ENCODE data around the gene AQP10. TPM values are rescaled to one million over a fixed set of nuclear protein-coding genes. Genes with fewer than 3 reads are reported as not detected.
"Not testable (repeated sequence)": the region's sequence is repeated elsewhere in the genome, so short reads cannot be mapped to it uniquely, and the experiment has no call there.

Gene AQP10
- total RNA-seq = not detected in 2 replicates

- intact Hi-C loops (cut with micrococcal nuclease) = no loop called here
These were observed at the start of gene AQP10 for GRCh38 chr1:154320882-154321608. Gene AQP10, plus strand, starts transcription at chr1:154321093. Its CDS starts 63 bp downstream, at chr1:154321156.

GRCh38 chr1:154272217-154272998, 48.5 kb upstream of the AQP10 start, which contains the start of gene HAX1:
Gene HAX1, plus strand, starts transcription at chr1:154272629. Its CDS starts 95 bp downstream, at chr1:154272724.
- intact Hi-C loops (cut with micrococcal nuclease) = loop anchor here (1.0 to 10.0 kb wide), 16 partner anchors 52 to 640 kb away; partner anchors contain the start of genes ADAR, CHTOP, RPS27 and UBAP2L

DNA sequence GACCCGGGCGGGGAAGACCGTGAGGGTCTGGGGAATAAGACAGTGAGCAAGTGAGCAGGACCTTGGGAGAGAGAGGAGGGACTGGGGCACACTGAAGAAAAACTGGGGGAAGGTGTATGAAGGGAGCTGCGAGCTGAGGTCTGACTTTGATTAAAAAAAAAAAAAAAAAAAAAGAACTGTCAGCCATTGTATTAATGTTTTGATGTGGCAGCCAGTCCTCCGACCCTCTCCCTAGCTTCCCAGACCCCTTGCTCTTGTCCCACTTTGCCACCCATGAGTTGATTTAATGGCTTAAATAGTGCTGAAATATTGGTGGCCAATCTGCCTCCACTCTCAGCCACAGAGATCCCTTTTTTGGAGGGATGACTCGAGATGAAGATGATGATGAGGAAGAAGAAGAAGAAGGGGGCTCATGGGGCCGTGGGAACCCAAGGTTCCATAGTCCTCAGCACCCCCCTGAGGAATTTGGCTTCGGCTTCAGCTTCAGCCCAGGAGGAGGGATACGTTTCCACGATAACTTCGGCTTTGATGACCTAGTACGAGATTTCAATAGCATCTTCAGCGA, 47.8 kb upstream of the AQP10 start:
- intact Hi-C loops (cut with micrococcal nuclease) = loop anchor here (1.0 to 10.0 kb wide), 16 partner anchors 51 to 641 kb away; partner anchors contain the start of genes ADAR, CHTOP, RPS27 and UBAP2L

DNA sequence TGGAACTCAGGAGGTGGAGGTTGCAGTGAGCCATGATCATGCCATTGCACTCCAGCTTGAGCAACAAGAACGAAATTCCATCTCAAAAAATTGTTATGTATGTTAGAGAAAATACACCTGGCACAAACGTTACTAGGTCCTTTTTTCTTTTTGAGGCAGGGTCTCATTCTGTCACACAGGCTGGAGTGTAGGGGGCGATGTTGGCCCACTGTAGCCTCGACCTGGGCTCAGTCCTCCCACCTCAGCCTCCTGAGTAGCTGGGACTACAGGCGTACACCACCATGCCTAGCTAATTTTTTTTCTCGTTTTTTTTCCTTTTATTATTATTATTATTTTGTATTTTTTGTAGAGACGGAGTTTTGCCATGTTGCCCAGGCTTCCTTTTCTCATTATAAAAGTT, 44.1 kb upstream of the AQP10 start:
- intact Hi-C loops (cut with micrococcal nuclease) = loop anchor here (2.0 to 10.0 kb wide), 3 partner anchors 76 to 482 kb away; no protein-coding TSS in a partner anchor

GRCh38 chr1:154287591-154287990, 33.3 kb upstream of the AQP10 start:
- intact Hi-C loops (cut with micrococcal nuclease) = not testable (repeated sequence)

DNA sequence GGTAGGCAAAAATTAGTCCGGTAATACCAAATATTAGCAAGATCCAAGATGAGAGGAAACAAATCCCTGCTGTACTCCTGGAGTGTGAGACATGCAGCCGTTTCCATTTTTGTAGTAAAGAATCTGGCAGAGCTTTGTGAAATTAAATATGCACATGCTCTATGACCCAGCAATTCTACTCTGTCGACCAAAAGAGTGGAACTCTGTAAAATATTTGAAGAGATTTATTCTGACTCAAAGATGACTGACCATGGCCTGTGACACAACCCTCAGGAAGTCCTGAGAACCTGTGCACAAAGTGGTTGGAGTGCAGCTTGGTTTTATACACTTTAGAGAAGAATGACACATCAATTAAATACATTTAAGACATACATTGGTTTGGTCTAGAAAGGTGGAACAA, 32.2 kb upstream of the AQP10 start:
- intact Hi-C loops (cut with micrococcal nuclease) = no loop called here

GRCh38 chr1:154290921-154291320, 30.0 kb upstream of the AQP10 start:
- intact Hi-C loops (cut with micrococcal nuclease) = no loop called here

DNA sequence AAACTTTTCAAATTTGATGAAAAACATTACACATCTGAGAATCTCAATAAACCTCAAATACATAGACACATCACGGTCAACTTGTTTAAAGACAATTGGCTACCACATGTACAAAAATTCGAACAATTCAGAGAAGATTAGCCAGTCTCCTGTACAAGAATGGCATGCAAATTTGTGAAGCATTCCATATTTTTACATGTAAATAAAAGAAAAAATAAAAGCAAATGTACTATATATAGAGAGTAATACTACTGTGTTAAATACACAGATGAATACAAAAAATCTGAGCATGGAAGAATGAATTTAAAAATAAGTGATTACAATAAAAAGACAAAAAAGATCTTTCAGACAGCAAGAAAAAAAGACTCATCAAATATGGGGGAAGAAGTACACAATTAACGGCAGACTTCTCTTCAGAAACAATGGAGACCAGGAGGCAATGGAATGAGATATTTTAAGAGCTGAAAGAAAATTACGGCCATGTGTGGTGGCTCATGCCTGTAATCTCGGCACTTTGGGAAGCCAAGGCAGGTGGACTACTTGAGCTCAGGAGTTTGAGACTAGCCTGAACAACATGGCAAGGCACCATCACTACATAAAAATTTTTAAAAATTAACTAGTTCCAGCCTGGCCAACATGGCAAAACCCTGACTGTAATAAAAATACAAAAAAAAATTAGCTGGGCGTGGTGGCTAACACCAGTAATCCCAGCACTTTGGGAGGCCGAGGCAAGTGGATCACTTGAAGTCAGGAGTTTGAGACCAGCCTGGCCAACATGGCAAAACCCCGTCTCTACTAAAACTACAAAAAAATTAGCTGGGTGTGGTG, 25.3 kb upstream of the AQP10 start:
- intact Hi-C loops (cut with micrococcal nuclease) = no loop called here

DNA sequence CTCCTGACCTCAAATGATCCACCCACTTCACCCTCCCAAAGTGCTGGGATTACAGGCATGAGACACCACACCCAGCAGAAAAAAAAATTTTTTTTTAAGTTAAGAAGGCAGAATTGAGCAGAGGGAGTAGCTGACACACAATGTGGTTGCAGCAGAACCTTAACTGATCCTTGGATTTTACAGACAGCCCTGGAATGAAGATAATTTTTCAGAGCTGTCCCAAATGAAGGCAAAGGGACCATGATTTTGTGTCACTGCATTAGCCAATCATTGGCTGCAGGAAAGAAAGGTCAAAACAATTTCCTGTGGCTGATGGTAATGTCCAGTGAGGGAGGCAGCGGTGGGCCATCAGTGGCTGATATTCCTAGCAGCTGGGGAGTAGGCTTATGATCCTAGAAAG, 19.3 kb upstream of the AQP10 start:
- intact Hi-C loops (cut with micrococcal nuclease) = no loop called here

- intact Hi-C loops (cut with micrococcal nuclease) = no loop called here
These were observed 16.1 kb upstream of the AQP10 start for GRCh38 chr1:154304664-154305337.

GRCh38 chr1:154306151-154306550, 14.7 kb upstream of the AQP10 start:
- intact Hi-C loops (cut with micrococcal nuclease) = no loop called here

DNA sequence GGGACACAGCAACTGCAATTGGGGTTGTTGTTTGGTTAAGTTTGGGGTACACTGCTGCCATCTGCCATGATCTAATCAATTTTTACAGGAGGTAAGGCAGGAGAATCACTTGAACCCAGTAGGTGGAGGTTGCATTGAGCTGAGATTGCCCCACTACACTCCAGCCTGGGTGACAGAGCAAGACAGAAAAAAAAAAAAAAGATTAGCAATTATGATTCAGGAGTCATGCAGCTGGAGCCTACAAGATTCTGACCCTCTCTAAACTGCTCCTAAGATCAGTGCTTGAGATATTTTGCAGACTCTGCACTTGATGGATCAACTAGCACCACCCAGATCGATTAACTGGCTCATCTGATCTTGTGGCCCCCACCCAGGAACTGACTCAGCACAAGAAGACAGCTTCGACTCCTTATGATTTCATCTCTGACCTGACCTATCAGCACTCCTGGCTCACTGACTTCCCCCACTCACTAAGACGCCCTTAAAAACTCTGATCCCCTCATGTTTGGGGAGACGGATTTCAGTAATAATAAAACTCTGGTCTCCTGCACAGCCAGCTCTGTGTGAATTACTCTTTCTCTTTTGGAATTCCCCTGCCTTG, 13.1 kb upstream of the AQP10 start:
- intact Hi-C loops (cut with micrococcal nuclease) = not testable (repeated sequence)

GRCh38 chr1:154309136-154309535, 11.8 kb upstream of the AQP10 start:
- intact Hi-C loops (cut with micrococcal nuclease) = not testable (repeated sequence)

DNA sequence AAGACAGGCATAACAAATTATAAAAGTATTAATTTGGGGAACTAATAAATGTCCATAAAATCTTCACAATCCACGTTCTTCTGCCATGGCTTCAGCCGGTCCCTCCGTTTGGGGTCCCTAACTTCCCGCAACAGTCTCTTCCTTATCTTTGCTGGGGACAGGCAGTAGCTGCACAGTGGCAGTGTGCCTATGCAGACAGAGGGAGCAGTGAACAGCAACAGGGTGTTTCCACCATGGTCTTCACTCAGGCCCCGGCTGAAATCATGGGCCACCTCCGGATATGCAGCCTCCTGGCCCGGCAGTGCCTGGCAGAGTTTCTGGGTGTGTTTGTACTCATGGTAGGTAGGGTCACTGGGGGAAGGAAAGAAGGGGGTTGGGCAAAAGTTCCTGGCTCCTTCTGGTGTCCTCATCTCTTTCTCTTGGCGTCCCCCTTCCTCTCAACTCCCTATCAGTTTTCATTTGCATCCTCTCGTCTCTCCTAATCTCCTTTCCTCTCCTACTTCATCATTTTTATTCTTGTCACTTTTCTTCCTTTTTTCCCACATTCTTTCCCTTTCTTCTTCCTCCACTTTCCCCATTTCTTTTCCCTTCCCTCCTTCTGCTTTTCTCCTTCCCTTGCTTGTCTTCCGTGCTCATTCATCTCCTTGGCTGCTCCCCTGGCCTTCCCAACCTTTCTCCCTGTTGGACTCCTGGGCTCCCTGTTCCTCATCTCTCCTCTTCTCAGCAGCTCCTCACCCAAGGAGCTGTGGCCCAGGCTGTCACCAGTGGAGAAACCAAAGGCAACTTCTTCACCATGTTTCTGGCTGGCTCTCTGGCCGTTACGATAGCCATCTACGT, 8.4 kb upstream of the AQP10 start:
- intact Hi-C loops (cut with micrococcal nuclease) = not testable (repeated sequence)

- intact Hi-C loops (cut with micrococcal nuclease) = no loop called here
These were observed 7.9 kb upstream of the AQP10 start for GRCh38 chr1:154313066-154313356.

GRCh38 chr1:154314226-154314625, 6.7 kb upstream of the AQP10 start:
- intact Hi-C loops (cut with micrococcal nuclease) = not testable (repeated sequence)

DNA sequence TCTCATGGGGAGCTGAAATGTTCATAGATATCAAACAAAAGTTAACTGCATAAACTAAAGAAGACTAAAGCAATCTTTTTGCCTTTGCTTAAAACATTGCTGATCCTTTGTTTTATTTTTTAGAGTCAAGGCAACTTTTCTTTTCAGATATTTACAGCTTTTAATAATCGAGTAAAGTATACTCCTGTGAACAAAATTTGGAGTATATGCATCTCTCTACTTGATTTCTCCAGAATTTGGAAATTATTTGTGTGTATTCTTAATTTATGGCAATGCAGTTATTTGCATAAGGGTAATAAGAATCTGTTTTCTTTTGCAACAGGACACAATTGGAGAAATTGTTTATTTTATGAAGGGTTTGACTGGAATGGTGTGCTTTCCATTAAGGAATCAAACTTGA, 4.2 kb upstream of the AQP10 start:
- intact Hi-C loops (cut with micrococcal nuclease) = no loop called here

DNA sequence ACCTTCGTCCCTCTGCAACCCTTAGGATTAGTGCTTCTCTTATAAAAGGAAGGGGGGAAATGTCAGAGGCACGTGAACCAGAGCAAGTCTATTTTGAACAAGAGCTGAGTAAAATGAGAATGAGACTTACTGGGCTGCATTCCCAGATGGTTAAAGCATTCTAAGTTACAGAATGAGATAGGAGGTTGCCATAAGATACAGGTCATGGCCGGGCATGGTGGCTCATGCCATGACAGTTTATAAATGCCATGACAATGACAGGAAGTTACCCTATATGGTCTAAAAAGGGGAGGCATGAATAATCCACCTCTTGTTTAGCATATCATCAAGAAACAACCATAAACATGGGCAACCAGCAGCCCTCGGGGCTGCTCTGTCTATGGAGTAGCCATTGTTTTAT, 2.5 kb upstream of the AQP10 start:
- intact Hi-C loops (cut with micrococcal nuclease) = no loop called here

DNA sequence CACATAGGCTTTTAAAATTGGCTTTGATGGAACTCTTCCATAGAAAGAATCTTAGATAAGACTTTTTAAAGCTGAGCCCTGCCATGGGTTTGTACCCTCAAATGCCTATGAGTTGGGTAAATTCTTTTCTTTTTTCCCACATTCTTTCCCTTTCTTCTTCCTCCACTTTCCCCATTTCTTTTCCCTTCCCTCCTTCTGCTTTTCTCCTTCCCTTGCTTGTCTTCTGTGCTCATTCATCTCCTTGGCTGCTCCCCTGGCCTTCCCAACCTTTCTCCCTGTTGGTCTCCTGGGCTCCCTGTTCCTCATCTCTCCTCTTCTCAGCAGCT, 679 bp downstream of the AQP10 start:
- intact Hi-C loops (cut with micrococcal nuclease) = not testable (repeated sequence)

GRCh38 chr1:154323493-154323892, 2.6 kb downstream of the AQP10 start:
- intact Hi-C loops (cut with micrococcal nuclease) = no loop called here
